Stimulated activated memory B cell treated with anti-CD40 and anti-IgM and Interleukin-4, amounts not matched to agents 10 μg/mL and 1 μg/mL and 100 μg/mL, for 72 hours (primary cell): ENCODE measurements around the gene TBR1.

Experiments
- ATAC-seq: fragments of 150-1000 bp; cut with Tn5 transposase; 2 replicates; pipeline ENCODE4 v1.10.0; 2021
- H3K27ac Mint-ChIP-seq: one replicate; pipeline ENCODE4 v1.8.0; 2022; ENCODE audit warnings: mild to moderate bottlenecking, mixed read lengths
- H3K27me3 Mint-ChIP-seq: one replicate; pipeline ENCODE4 v1.8.0; 2022; ENCODE audit warnings: mixed read lengths
- H3K36me3 Mint-ChIP-seq: one replicate; pipeline ENCODE4 v1.8.0; 2022; ENCODE audit warnings: mixed read lengths
- H3K4me1 Mint-ChIP-seq: one replicate; pipeline ENCODE4 v1.8.0; 2022; ENCODE audit warnings: mixed read lengths
- H3K4me3 Mint-ChIP-seq: one replicate; pipeline ENCODE4 v1.8.0; 2022; ENCODE audit warnings: mild to moderate bottlenecking, moderate library complexity, mixed read lengths
- H3K9me3 Mint-ChIP-seq: one replicate; pipeline ENCODE4 v1.8.0; 2022; ENCODE audit warnings: mixed read lengths

Gene TBR1

GRCh38 chr2:161420406-161421074 is 4.4 kb downstream of the TBR1 start:
- Mint-ChIP-seq H3K9me3 (peaks cover 6% of the 10 kb centered on the region), H3K27me3 (peaks cover 92% of the 10 kb centered on the region), H3K36me3 (peaks cover 6% of the 10 kb centered on the region), H3K4me1 (peaks cover 49% of the 10 kb centered on the region), H3K27ac (no peak overlapping the region), H3K4me3 (no peak overlapping the region)
- ATAC-seq: no peak

- no peak overlapping the region for H3K4me3 Mint-ChIP-seq
- ATAC-seq: no peak
- no peak overlapping the region for H3K27ac Mint-ChIP-seq
- H3K27me3 Mint-ChIP-seq: peaks cover 92% of the 10 kb centered on the region
- H3K4me1 Mint-ChIP-seq: peaks cover 37% of the 10 kb centered on the region
- peaks cover 6% of the 10 kb centered on the region for H3K36me3 Mint-ChIP-seq
- peaks cover 6% of the 10 kb centered on the region for H3K9me3 Mint-ChIP-seq
Observed at GRCh38 chr2:161421686-161422085, 5.6 kb downstream of the TBR1 start.

- ATAC-seq: no peak
- H3K4me1 Mint-ChIP-seq: peaks cover 35% of the 10 kb centered on the region
- H3K4me3 Mint-ChIP-seq: no peak overlapping the region
- peaks cover 6% of the 10 kb centered on the region for H3K36me3 Mint-ChIP-seq
- H3K9me3 Mint-ChIP-seq: peaks cover 6% of the 10 kb centered on the region
- peaks cover 92% of the 10 kb centered on the region for H3K27me3 Mint-ChIP-seq
- no peak overlapping the region for H3K27ac Mint-ChIP-seq
Observed at GRCh38 chr2:161422816-161423403, 6.8 kb downstream of the TBR1 start.

- Mint-ChIP-seq H3K27ac (no peak overlapping the region), H3K4me1 (peaks cover 27% of the 10 kb centered on the region), H3K27me3 (peaks cover 85% of the 10 kb centered on the region), H3K4me3 (peak overlapping the region; percentile 72), H3K36me3 (peaks cover 6% of the 10 kb centered on the region), H3K9me3 (peaks cover 6% of the 10 kb centered on the region)
- no peak for ATAC-seq
Observed at GRCh38 chr2:161423421-161424393, 7.6 kb downstream of the TBR1 start.

- peaks cover 6% of the 10 kb centered on the region for H3K36me3 Mint-ChIP-seq
- peaks cover 80% of the 10 kb centered on the region for H3K27me3 Mint-ChIP-seq
- no peak overlapping the region for H3K27ac Mint-ChIP-seq
- H3K9me3 Mint-ChIP-seq: peaks cover 6% of the 10 kb centered on the region
- ATAC-seq: no peak
- H3K4me3 Mint-ChIP-seq: peak overlapping the region; percentile 72
- H3K4me1 Mint-ChIP-seq: peaks cover 21% of the 10 kb centered on the region
Observed at GRCh38 chr2:161424394-161424769, 8.3 kb downstream of the TBR1 start.

- Mint-ChIP-seq H3K27ac (no peak overlapping the region), H3K27me3 (peaks cover 79% of the 10 kb centered on the region), H3K9me3 (peaks cover 6% of the 10 kb centered on the region), H3K4me1 (peaks cover 21% of the 10 kb centered on the region), H3K4me3 (no peak overlapping the region), H3K36me3 (peaks cover 6% of the 10 kb centered on the region)
- ATAC-seq: no peak
Observed at GRCh38 chr2:161424891-161425727, 9.0 kb downstream of the TBR1 start.

GRCh38 chr2:161425728-161426454 is 9.8 kb downstream of the TBR1 start:
- H3K36me3 Mint-ChIP-seq: peaks cover 6% of the 10 kb centered on the region
- no peak overlapping the region for H3K27ac Mint-ChIP-seq
- H3K4me1 Mint-ChIP-seq: peaks cover 21% of the 10 kb centered on the region
- peaks cover 71% of the 10 kb centered on the region for H3K27me3 Mint-ChIP-seq
- H3K4me3 Mint-ChIP-seq: no peak overlapping the region
- ATAC-seq: no peak
- peaks cover 6% of the 10 kb centered on the region for H3K9me3 Mint-ChIP-seq

- peaks cover 70% of the 10 kb centered on the region for H3K27me3 Mint-ChIP-seq
- ATAC-seq: no peak
- H3K36me3 Mint-ChIP-seq: peaks cover 6% of the 10 kb centered on the region
- H3K4me3 Mint-ChIP-seq: no peak overlapping the region
- H3K9me3 Mint-ChIP-seq: peaks cover 6% of the 10 kb centered on the region
- H3K4me1 Mint-ChIP-seq: peaks cover 21% of the 10 kb centered on the region
- H3K27ac Mint-ChIP-seq: no peak overlapping the region
Observed at GRCh38 chr2:161426455-161426921, 10.4 kb downstream of the TBR1 start.

- no peak overlapping the region for H3K27ac Mint-ChIP-seq
- H3K9me3 Mint-ChIP-seq: peaks cover 6% of the 10 kb centered on the region
- peaks cover 6% of the 10 kb centered on the region for H3K36me3 Mint-ChIP-seq
- peaks cover 21% of the 10 kb centered on the region for H3K4me1 Mint-ChIP-seq
- no peak for ATAC-seq
- H3K4me3 Mint-ChIP-seq: peak overlapping the region; percentile 58
- peaks cover 70% of the 10 kb centered on the region for H3K27me3 Mint-ChIP-seq
Observed at GRCh38 chr2:161426922-161427663, 11.0 kb downstream of the TBR1 start.

GRCh38 chr2:161427664-161428587 is 11.8 kb downstream of the TBR1 start:
- Mint-ChIP-seq H3K36me3 (peaks cover 6% of the 10 kb centered on the region), H3K9me3 (peaks cover 4% of the 10 kb centered on the region), H3K4me1 (peaks cover 21% of the 10 kb centered on the region), H3K27ac (no peak overlapping the region), H3K4me3 (peak overlapping the region; percentile 58), H3K27me3 (peaks cover 68% of the 10 kb centered on the region)
- ATAC-seq: no peak

GRCh38 chr2:161430386-161430785 is 14.3 kb downstream of the TBR1 start:
- peaks cover 10% of the 10 kb centered on the region for H3K4me1 Mint-ChIP-seq
- peaks cover 65% of the 10 kb centered on the region for H3K27me3 Mint-ChIP-seq
- H3K27ac Mint-ChIP-seq: no peak overlapping the region
- H3K9me3 Mint-ChIP-seq: no peaks in the 10 kb centered on the region
- ATAC-seq: no peak
- H3K4me3 Mint-ChIP-seq: no peak overlapping the region
- no peaks in the 10 kb centered on the region for H3K36me3 Mint-ChIP-seq

- no peaks in the 10 kb centered on the region for H3K36me3 Mint-ChIP-seq
- H3K27ac Mint-ChIP-seq: no peak overlapping the region
- peaks cover 7% of the 10 kb centered on the region for H3K4me1 Mint-ChIP-seq
- no peaks in the 10 kb centered on the region for H3K9me3 Mint-ChIP-seq
- no peak overlapping the region for H3K4me3 Mint-ChIP-seq
- H3K27me3 Mint-ChIP-seq: peaks cover 56% of the 10 kb centered on the region
- ATAC-seq: no peak
Observed at GRCh38 chr2:161432107-161432506, 16.0 kb downstream of the TBR1 start.

GRCh38 chr2:161434118-161434517 is 18.0 kb downstream of the TBR1 start:
- Mint-ChIP-seq H3K9me3 (no peaks in the 10 kb centered on the region), H3K4me1 (no peaks in the 10 kb centered on the region), H3K27ac (no peak overlapping the region), H3K27me3 (peaks cover 55% of the 10 kb centered on the region), H3K4me3 (no peak overlapping the region), H3K36me3 (no peaks in the 10 kb centered on the region)
- ATAC-seq: no peak
